GM18951 (cell line): ENCODE data around the gene JPT1.

Experiments
- POLR2A ChIP-seq: IDR thresholded peaks from 4 replicates; pipeline ENCODE4 v1.6.1; 2011; ENCODE audit warnings: mild to moderate bottlenecking; ENCODE audit not compliant: insufficient read length, insufficient read depth; ENCODE audit errors: extremely low read depth
- in situ Hi-C: fragments of 300-500 bp; cut with MboI; formaldehyde crosslinking; loops from one replicate; pipeline ENCODE4 v1.12.0; 2022; ENCODE audit warnings: low sequenced_read_pairs, mixed read lengths, inconsistent platforms; ENCODE audit not compliant: unreplicated experiment

Gene JPT1

GRCh38 chr17:75114552-75115314, 39.6 kb downstream of the JPT1 start:
- TF ChIP-seq POLR2A = no peak
- in situ Hi-C loops = no loop called here

- TF ChIP-seq POLR2A = peak; percentile 10
- in situ Hi-C loops = no loop called here
Measured at GRCh38 chr17:75113798-75114551, 40.3 kb downstream of the JPT1 start.

DNA sequence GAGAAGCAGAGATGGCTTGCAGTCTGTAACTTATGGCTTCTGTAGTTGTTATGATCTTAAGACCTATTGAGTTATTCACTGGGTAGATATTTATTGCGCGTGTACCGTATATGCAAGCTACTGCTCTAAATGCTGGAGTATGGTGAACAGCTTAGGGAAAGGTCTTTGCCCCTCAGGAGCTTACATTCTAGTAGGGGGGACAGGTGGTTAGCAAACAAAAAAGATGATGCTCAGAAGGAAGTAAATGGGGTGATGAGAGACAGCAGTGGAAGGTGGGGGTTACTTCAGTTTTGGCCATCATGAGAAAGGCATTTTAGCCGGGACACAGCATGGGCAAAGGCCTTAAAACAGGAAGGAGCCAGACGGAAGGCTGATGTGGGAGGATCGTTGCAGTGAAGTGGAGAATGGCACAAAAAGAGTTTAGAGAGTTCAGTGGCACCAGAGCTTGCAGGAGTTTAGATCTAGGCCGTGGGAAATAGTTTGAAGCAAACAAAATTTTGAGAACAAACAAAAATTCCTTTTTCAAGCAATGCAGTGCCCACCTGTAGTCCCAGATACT, 42.5 kb downstream of the JPT1 start:
- in situ Hi-C loops = no loop called here
- no peak for TF ChIP-seq POLR2A

- TF ChIP-seq POLR2A = no peak
- in situ Hi-C loops = no loop called here
Measured at GRCh38 chr17:75110234-75110937, 43.9 kb downstream of the JPT1 start.

DNA sequence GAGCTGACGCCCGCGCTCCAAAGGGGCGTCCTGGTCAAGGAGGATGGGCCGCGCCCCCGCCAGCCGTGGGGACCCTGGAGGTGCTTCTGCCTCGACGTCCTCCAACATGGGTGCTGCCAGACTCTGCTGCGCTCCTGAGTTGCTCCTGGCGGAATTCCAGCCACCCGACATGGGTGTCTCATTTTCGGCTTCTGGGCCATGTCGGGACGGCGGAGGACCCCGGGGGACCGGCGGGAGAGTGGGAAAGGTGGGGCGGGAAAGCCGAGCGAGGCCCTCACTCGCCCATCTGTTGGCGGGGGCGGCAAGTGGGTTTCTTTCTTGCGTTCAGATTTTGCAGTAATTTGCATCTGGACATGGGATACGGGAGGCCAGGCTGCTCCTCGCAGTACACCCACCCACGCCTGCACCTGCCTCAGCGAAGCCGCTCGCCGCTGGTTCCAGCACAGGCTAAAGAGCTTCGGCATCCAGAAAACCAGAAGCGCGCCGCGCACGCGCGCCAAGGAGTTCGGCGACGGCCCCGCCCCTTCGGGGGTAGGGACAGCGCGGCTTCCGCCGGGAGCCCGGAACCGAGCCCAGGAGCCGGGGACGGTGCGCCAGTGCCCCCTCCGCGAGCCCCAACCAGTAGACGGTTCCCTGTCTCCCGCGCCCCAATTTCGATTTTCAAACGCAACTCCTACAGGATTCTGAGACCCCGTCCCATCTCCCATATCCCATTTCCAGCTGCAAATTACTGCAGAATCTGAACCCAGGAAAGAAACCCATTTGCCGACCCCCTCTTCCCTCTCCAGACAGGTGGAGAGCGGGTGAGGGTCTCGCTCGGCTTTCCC, 44.7 kb downstream of the JPT1 start, which contains the start of gene ARMC7:
TSS of gene ARMC7 (plus strand) at position 563 of the 827 bp plus-strand sequence. CDS start 320 bp downstream, outside the sequence.
- in situ Hi-C loops = no loop called here
- TF ChIP-seq POLR2A = peak; percentile 95

- no peak for TF ChIP-seq POLR2A
- in situ Hi-C loops = no loop called here
Measured at GRCh38 chr17:75109046-75109406, 45.3 kb downstream of the JPT1 start.

- no peak for TF ChIP-seq POLR2A
- in situ Hi-C loops = no loop called here
Measured at GRCh38 chr17:75108193-75108592, 46.1 kb downstream of the JPT1 start.

GRCh38 chr17:75105126-75106080, 48.9 kb downstream of the JPT1 start:
- TF ChIP-seq POLR2A = no peak
- in situ Hi-C loops = no loop called here

DNA sequence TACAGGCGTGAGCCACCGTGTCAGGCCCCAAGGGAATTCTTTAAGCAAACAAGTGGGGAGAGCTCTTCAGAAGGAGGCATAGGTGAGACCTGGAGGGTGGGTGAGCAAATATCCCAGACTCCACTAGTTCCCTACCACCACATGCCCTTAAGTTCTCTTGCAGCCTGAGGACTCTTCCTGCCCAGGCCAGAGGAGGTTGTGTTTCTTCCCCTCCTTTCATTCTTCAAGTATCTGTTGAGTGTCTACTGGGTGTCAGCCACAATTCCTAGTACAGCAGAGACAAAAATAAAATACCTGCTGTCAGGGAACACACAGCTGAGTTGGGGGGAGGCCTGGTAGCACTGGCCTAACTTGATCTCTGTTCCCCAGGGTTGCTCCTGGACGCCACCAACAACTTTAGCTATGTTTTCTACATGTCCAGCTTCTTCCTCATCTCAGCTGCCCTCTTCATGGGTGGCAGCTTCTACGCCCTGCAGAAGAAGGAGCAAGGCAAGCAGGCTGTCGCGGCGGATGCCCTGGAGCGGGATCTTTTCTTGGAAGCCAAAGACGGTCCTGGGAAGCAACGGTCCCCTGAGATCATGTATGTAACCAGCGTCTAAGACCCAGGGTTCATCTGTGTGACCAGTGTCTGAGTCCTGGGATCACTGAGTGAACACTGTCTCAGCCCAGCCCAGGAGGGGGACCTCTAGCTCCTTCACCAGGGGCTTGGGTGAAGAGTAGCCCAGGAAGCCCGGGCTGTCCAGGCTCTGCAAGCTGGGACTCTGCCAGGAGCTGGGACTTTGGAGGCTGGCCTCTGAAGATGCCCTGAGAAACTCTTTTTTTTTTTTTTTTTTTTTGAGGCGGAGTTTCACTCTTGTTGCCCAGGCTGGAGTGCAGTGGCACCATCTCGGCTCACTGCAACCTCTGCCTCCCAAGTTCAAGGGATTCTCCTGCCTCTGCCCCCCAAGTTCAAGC, 50.4 kb downstream of the JPT1 start:
- TF ChIP-seq POLR2A = no peak
- in situ Hi-C loops = no loop called here

- no peak for TF ChIP-seq POLR2A
- in situ Hi-C loops = no loop called here
Measured at GRCh38 chr17:75102385-75102821, 51.9 kb downstream of the JPT1 start.

GRCh38 chr17:75099881-75100595, 54.3 kb downstream of the JPT1 start:
- in situ Hi-C loops = no loop called here

More at GRCh38 chr17:75099881-75100595, 54.3 kb downstream of the JPT1 start:
- TF ChIP-seq POLR2A = no peak
